ENCODE data around the gene WDFY4.

GRCh38 chr10:48939790-48940325, 255.2 kb downstream of the WDFY4 start, which contains the start of gene LRRC18:
- TF ChIP-seq JUND (IDR thresholded peaks at IDR 0.05) (no peak), EZH2phosphoT487 (IDR thresholded peaks at IDR 0.05; ENCODE audit: borderline replicate concordance, low read depth) (no peak), GABPA (IDR thresholded peaks at IDR 0.05; ENCODE audit: low read depth) (no peak), USF2 (IDR thresholded peaks at IDR 0.05; ENCODE audit: borderline replicate concordance, low read depth, low read length) (no peak), REST (IDR thresholded peaks at IDR 0.05; ENCODE audit: low read depth, low read length) (no peak), TEAD4 (IDR thresholded peaks at IDR 0.05; ENCODE audit: borderline replicate concordance, insufficient read depth) (no peak), CTCF (IDR thresholded peaks at IDR 0.05) (no peak), TAF1 (IDR thresholded peaks at IDR 0.05; ENCODE audit: borderline replicate concordance, low read depth, low read length) (no peak), POLR2AphosphoS5 (IDR thresholded peaks at IDR 0.05; ENCODE audit: low read depth, low read length) (no peak), FOXM1 (IDR thresholded peaks at IDR 0.05; ENCODE audit: low read depth) (no peak), MXI1 (IDR thresholded peaks at IDR 0.05; ENCODE audit: low read depth, low read length) (no peak), YY1 (IDR thresholded peaks at IDR 0.05; ENCODE audit: low read depth) (no peak), SMC3 (IDR thresholded peaks at IDR 0.05; ENCODE audit: low read depth, low read length) (no peak), RAD21 (IDR thresholded peaks at IDR 0.05; ENCODE audit: low read length) (no peak)
